Large intestine (tissue), 3 donors: Measurements from ENCODE around the gene GINS2. TPM values are rescaled to one million over a fixed set of nuclear protein-coding genes. Genes with fewer than 3 reads are reported as not detected.

Experiments used
- DNase-seq, 2 donors: peaks; one replicate each; pipeline versions ENCODE4 v3.0.0 to v3.0.0-alpha.2; 2013
- H3K27ac ChIP-seq: one replicate; pipeline ENCODE4 v1.5.1; 2013; ENCODE audit warnings: low read length
- H3K27me3 ChIP-seq: 2 replicates; pipeline ENCODE4 v1.6.1; 2013; ENCODE audit warnings: low read length; ENCODE audit not compliant: control insufficient read depth, insufficient read depth
- H3K36me3 ChIP-seq: 2 replicates; pipeline ENCODE4 v1.6.1; 2013; ENCODE audit warnings: low read length; ENCODE audit not compliant: control insufficient read depth, insufficient read depth
- H3K4me1 ChIP-seq: one replicate; pipeline ENCODE4 v1.6.1; 2013; ENCODE audit warnings: low read length; ENCODE audit not compliant: control insufficient read depth, insufficient read depth
- H3K4me3 ChIP-seq: one replicate; pipeline ENCODE4 v1.5.1; 2013; ENCODE audit warnings: low read length
- H3K9me3 ChIP-seq: one replicate; pipeline ENCODE4 v1.6.1; 2013; ENCODE audit warnings: mild to moderate bottlenecking, low read depth, low read length, moderate library complexity; ENCODE audit not compliant: control insufficient read depth
- WGBS: methylation state at CpG from one replicate; pipeline ENCODE4 v1.1.5; 2013; ENCODE audit warnings: low lambda C conversion rate; ENCODE audit not compliant: insufficient coverage; 5-methylcytosine and 5-hydroxymethylcytosine counted together
- polyA plus RNA-seq: library from polyadenylated mRNA; unstranded; fragments of 120-200 nt; gene quantifications from one replicate; pipeline ENCODE4 v1.2.1, GENCODE V29; 2013

The GINS2 gene
- polyA plus RNA-seq, 1 donor: 10.2 TPM

GRCh38 chr16:85695196-85696128 lies 6.7 kb upstream of the GINS2 start:
- no peaks in the 10 kb centered on the region for H3K36me3 ChIP-seq
- peaks cover 11% of the 10 kb centered on the region for H3K4me1 ChIP-seq
- H3K4me3 ChIP-seq: no peak overlapping the region
- no CpG with 5 or more reads among the region's 24 CpGs for WGBS
- peaks cover 2% of the 10 kb centered on the region for H3K9me3 ChIP-seq
- no peak for DNase-seq
- peaks cover 2% of the 10 kb centered on the region for H3K27me3 ChIP-seq
- no peak overlapping the region for H3K27ac ChIP-seq

GRCh38 chr16:85690469-85691064 lies 1.8 kb upstream of the GINS2 start:
- peaks cover 17% of the 10 kb centered on the region for H3K4me1 ChIP-seq
- peaks cover 3% of the 10 kb centered on the region for H3K27me3 ChIP-seq
- H3K9me3 ChIP-seq: peaks cover 6% of the 10 kb centered on the region
- no peaks in the 10 kb centered on the region for H3K36me3 ChIP-seq
- WGBS: 0% methylated on average over 1 of the region's 7 CpGs
- no peak overlapping the region for H3K4me3 ChIP-seq
- peak in 1 of 2 donors; percentile 17 for DNase-seq
- no peak overlapping the region for H3K27ac ChIP-seq

DNA sequence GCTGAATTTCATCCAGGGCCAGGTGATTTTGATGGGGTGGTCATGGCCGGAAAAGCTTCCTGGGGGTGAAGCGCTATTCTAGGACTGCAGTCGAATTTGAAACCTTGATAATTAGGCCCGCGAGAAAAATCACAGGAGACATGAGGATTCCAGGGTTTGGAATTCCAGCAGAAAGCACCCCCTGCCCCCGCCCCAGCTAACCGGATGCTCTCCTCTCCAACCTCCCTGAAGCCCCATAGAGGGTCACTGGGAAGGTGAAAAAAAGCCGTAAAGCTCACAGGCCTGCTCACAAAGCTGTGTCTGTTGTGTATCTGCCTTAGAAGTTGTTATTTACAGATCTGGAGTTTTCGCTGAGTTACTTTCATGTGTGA lies 1.2 kb upstream of the GINS2 start:
- Histone ChIP-seq H3K27ac (no peak overlapping the region), H3K27me3 (peaks cover 3% of the 10 kb centered on the region), H3K4me3 (no peak overlapping the region), H3K9me3 (peaks cover 6% of the 10 kb centered on the region), H3K36me3 (no peaks in the 10 kb centered on the region), H3K4me1 (peaks cover 17% of the 10 kb centered on the region)
- WGBS: no CpG with 5 or more reads among the region's 9 CpGs
- DNase-seq: no peak

DNA sequence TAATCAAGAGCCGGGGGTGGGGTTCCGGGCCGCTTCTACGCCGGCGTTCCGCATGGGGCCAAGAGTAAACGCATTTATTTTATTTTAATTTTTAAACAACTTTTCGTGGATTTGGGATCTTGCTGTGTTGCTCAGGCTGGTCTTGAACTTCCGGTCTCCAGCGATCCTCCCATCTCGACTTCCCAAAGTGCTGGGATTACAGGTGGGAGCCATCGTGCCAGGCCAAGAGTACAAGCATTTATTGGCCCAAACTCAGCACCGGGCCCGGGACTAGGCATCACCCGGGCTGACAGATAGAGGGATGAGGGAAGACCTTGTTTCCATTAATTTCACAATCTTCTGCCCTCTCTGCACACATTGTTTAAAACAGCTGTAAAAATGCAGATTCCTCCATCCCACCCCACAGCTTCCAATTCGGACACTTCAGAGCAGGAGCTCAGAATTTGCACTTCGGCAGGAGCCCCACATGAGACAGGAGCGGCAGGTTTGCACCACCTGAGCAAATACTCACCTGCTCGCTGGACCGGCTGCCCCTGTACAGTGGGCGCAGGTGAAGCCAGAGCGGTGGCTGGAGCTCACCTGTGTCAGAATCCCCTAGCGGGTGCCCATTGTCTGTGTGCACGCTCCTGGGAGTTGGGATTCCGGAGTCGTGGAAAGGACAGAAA lies 663 bp upstream of the GINS2 start:
- no peak overlapping the region for H3K27ac ChIP-seq
- 0% methylated on average over 2 of the region's 27 CpGs for WGBS
- DNase-seq: peak in 1 of 2 donors; percentile 21
- no peaks in the 10 kb centered on the region for H3K36me3 ChIP-seq
- peaks cover 6% of the 10 kb centered on the region for H3K9me3 ChIP-seq
- peaks cover 17% of the 10 kb centered on the region for H3K4me1 ChIP-seq
- peaks cover 3% of the 10 kb centered on the region for H3K27me3 ChIP-seq
- peak overlapping the region; percentile 43 for H3K4me3 ChIP-seq

GRCh38 chr16:85687651-85688471 lies 893 bp downstream of the GINS2 start:
- H3K4me3 ChIP-seq: peak overlapping the region; percentile 54
- DNase-seq: no peak
- peaks cover 17% of the 10 kb centered on the region for H3K4me1 ChIP-seq
- H3K36me3 ChIP-seq: no peaks in the 10 kb centered on the region
- H3K27me3 ChIP-seq: peaks cover 3% of the 10 kb centered on the region
- no CpG with 5 or more reads among the region's 49 CpGs for WGBS
- H3K9me3 ChIP-seq: peaks cover 6% of the 10 kb centered on the region
- no peak overlapping the region for H3K27ac ChIP-seq

GRCh38 chr16:85686912-85687591 lies 1.7 kb downstream of the GINS2 start:
- 86% methylated on average over 2 of the region's 15 CpGs for WGBS
- DNase-seq: no peak
- H3K36me3 ChIP-seq: no peaks in the 10 kb centered on the region
- peaks cover 3% of the 10 kb centered on the region for H3K27me3 ChIP-seq
- no peak overlapping the region for H3K4me3 ChIP-seq
- peaks cover 6% of the 10 kb centered on the region for H3K9me3 ChIP-seq
- no peak overlapping the region for H3K27ac ChIP-seq
- peaks cover 17% of the 10 kb centered on the region for H3K4me1 ChIP-seq

GRCh38 chr16:85685251-85685650 lies 3.5 kb downstream of the GINS2 start:
- Histone ChIP-seq H3K27me3 (no peaks in the 10 kb centered on the region), H3K4me1 (peaks cover 23% of the 10 kb centered on the region), H3K27ac (no peak overlapping the region), H3K4me3 (no peak overlapping the region), H3K9me3 (peaks cover 6% of the 10 kb centered on the region), H3K36me3 (peaks cover 2% of the 10 kb centered on the region)
- DNase-seq: no peak
- WGBS: no CpG with 5 or more reads among the region's 2 CpGs

DNA sequence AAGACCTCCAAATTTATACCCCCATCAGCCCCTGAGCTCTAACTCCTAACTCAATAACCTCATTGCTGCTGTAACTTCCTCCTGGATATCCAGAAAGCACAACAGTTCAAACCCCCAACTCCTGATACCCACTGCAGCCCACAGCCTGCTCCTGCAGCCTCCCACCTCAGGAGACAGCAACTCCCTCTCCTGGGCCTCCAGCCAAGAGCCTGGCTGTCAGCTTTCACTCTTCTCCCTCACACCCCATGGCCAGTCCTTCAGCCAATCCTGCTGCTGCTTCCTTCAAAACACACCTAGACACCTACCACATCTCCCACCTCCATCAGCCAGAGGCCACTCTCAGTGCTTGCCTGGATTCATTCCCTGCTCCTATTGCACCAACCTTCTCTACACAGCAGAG lies 5.4 kb downstream of the GINS2 start:
- Histone ChIP-seq H3K27ac (no peak overlapping the region), H3K36me3 (peaks cover 2% of the 10 kb centered on the region), H3K4me3 (no peak overlapping the region), H3K4me1 (peaks cover 22% of the 10 kb centered on the region), H3K9me3 (peaks cover 6% of the 10 kb centered on the region), H3K27me3 (no peaks in the 10 kb centered on the region)
- DNase-seq: no peak

DNA sequence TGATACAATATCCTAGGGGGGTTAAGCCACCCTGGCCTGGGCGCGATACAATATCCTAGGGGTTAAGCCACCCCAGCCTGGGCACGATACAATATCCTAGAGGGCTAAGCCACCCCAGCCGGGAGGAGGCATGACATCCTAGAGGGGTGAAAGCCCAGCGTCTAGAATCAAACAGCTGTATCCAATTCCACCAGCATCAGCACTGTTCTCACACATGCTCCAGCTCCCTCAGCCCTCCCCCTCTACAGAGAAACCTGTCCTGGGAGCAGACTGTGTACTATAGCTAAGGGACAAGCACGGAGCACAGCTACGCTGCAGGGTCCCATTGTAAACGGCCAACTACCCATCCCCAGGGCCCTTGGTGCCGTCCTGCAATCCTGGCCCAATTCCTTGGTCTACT lies 6.2 kb downstream of the GINS2 start:
- DNase-seq: no peak
- Histone ChIP-seq H3K4me1 (peaks cover 19% of the 10 kb centered on the region), H3K36me3 (peaks cover 8% of the 10 kb centered on the region), H3K27me3 (no peaks in the 10 kb centered on the region), H3K9me3 (peaks cover under 1% of the 10 kb centered on the region), H3K4me3 (no peak overlapping the region), H3K27ac (no peak overlapping the region)
- no CpG with 5 or more reads among the region's 9 CpGs for WGBS
